HG03135 (cell line): ENCODE results near the gene RAB40A.
A peak's percentile ranks its signal among the peaks of the same experiment; 100 is the strongest.

Experiments
- ATAC-seq: cut with Tn5 transposase; IDR thresholded peaks from one replicate; pipeline ENCODE4 v1.9.1; 2021; ENCODE audit warnings: mild to moderate bottlenecking, moderate library complexity; ENCODE audit not compliant: unreplicated experiment

Gene RAB40A, protein sequence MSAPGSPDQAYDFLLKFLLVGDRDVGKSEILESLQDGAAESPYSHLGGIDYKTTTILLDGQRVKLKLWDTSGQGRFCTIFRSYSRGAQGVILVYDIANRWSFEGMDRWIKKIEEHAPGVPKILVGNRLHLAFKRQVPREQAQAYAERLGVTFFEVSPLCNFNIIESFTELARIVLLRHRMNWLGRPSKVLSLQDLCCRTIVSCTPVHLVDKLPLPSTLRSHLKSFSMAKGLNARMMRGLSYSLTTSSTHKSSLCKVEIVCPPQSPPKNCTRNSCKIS

DNA sequence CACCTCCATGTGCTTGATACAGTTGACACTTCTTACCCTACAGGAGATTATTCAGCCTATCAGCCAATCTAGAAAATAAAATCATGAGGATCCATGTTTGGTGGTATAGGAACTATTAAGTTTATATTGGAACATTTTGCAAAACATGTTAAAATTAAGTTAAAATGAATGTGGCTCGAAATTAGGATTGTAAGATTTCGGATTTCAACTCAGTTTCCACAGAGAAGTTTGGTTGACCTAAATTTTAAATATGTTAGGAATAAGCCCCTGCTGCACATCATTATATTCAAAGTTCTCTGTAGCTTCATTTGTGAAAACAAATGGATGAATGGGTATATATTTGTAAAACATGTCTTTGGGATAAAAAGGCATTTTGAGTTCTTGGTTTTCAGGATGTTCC lies at the start of gene RAB40A:
Gene RAB40A, minus strand, starts transcription at position 101 of the 400 bp plus-strand sequence. CDS start 18,733 bp downstream, outside the sequence.
- no peak for ATAC-seq

DNA sequence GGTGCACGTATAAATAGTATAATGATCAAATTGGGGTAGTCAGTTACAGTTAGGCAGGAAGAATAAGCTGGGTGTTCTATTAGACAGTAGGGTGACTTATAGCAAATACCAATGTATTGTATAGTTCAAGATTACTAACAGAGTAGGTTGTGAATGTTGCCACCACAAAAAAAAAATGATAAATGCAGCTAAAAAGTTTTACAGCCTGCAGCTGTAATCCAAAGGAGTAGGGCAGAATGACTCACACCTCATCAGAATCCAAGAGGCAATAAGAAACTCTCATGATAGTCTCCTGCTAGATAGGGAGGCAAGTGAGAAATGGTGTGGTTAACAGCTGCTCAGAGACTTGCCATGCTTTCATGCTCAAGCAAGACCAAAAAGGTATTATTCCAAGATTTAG lies 46.5 kb upstream of the RAB40A start:
- ATAC-seq: no peak

DNA sequence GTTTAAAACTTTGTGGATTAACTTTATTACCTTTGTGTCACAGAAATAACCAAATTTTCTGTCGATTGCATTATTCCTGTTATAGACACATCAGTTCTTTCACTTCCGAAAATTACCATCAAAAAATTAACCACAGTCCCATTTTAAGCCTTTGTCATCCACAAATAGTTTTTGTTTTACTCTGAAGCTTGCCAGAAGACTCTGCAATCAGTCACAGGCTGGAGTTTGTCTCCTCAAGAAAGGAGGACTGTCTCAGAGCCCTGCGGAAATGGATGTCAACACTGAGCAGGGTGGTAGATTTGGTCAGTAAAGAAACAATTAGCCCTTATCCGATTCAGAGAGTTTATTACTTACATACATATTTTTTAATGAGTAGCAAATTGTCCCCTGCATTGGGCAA lies 45.9 kb upstream of the RAB40A start:
- ATAC-seq: no peak

DNA sequence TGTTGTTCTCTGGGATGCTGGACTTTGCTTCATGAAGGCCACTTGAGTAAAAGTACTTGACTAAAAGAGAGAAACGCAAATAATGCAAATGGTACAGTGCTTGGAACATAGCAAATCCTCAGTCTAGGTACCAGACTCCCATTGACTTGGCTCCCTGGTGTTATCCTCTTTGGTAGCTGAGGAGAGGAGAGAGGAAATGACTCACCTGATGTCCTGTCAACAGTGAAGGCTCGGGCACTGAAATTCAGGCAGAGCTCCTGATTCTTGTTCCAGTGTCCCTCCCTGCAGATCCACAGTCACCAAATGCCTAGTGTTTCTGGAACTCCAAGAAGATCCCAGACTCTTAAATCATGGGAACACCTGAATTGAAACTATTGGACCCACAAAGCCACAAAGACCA lies 43.5 kb upstream of the RAB40A start:
- ATAC-seq: no peak

DNA sequence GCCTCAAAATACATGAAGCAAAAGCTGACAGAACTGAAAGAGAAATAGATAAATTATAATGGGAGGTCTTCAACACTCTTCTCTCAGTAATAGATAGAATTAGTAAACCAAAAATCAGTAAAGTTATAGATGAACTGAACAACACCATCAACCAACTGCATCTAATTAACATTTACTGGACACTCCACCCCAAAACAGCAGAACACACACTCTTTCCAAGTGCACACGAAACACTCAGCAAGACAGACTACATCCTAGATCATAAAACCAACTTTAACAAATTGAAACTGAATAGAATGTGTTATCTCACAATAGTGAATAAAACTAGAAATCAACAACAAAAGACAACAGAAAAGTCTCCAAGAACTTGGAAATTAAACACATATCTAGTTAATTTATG lies 41.0 kb upstream of the RAB40A start:
- ATAC-seq: no peak

DNA sequence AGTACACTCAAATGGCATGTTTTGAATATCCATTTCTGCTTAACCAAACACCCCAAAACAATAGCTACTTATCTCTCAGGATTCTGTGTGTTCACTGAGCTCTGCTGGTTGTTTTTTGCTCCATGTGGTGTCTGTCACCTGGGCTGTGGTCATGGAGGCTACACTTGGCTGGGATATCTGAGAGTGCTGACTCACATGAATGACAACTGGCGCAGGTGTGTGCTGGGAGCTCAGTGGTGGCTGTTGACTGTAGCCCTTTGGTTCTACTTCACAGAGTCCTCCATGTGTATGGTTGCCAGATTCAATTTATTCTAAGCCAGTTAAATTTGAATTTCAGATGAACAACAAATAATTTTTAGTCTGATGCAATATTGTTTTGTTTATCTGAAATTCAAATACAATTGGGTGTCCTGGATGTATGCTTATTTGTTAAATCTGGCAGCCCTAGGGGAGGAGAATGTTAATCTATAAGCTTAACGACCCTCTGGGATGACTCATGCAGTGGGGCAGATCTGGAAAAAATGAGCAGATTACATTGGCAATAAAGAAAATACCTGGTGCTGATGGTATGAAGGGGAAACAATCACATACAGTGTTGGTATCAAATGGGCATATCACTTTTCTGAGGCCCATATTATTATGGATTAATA lies 37.8 kb upstream of the RAB40A start:
- no peak for ATAC-seq

DNA sequence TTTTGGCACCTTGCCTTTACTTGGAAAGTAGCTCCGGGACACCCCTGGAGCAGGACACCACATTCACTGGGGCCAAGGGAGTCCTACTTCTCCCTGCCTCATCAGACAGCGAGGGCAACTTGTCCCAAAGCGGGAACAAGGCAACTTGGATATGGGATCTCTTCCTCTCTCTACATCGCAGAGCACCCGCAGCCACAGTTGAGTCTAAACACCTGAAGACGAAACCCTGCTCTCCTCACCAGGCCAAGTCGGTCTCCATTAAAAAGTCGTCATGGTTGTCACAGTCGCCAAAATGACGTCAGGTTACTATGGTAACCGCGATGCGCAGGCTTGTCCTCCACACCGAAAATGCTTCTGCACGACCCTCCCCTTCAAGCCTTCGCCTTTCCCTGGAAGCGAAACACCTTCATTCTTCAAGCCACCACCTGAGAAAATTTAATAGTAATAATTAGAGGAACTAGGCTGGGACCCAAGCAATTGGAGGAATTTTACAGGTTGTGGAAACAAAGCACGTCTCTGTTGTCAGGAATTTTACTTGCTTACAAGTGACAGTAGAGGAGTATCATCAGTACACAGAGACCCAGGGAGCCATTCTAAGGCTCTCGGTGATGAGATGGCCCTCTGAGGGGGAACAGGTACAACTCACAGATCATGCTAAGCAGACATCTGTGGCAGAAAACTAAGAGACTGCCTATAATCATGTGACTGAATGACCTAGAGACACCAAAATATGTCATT lies 35.6 kb upstream of the RAB40A start:
- peak; percentile 94 for ATAC-seq

DNA sequence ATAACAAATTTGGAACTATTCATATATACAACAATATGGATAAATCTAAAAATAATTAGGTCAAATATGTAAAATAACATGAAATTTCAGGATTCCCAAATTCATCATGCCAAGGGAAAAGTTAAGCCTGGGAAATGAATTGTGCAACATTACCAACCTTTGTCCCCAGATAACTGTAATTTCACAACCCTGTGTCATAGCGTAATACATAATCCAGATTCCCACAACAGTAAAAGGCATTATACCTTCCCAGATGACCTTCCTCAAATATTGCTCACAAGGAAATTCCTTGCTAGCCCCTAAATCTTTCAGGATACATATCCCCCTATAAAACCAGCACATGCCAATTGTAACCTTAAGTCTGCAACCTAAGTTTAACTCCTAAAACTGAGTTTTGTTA lies 32.9 kb upstream of the RAB40A start:
- no peak for ATAC-seq

DNA sequence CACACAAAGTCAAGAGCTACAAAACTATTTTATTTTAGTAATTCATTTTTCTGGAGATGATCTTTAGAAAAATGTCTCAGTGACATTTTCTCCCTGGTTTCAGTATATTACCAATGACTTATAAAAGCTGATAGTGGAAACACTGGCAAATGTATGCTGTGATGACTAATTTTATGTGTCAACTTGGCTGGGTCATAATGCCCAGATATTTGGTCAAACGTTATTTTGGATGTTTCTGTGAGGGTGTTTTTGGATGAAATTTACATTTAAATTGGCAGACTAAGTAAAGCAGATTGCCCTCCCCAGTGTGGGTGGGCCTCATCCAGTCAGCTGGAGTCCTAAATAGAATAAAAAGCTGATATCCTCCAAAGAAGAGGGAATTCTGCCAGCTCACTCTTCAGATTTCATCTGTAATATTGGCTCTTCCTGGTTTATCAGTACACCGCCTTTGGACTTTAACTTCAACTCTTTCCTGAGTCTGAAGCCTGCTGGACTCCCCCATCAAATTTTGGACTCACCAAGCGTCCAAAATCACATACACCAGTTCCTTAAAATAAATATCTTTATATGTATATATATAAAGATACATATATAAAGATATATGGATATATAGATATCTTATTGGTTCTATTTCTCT lies 31.2 kb upstream of the RAB40A start:
- no peak for ATAC-seq

DNA sequence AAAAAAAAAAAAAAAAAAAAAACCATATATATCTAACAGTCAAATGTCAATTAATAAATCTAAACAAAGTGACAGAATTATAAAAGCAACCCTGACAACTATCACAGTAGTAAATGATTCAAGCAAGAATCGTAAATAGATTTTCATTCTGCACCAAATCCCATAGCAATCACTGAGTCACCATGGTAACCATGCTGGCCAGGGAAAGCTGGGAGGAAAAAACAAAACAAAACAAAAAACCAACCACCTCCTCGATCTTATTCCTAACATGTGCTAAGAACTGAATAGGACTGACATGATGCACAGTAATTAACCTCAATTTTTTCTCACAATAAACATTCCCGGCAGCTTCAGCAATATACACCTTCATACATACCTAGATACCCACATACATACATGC lies 30.6 kb upstream of the RAB40A start:
- ATAC-seq: no peak

DNA sequence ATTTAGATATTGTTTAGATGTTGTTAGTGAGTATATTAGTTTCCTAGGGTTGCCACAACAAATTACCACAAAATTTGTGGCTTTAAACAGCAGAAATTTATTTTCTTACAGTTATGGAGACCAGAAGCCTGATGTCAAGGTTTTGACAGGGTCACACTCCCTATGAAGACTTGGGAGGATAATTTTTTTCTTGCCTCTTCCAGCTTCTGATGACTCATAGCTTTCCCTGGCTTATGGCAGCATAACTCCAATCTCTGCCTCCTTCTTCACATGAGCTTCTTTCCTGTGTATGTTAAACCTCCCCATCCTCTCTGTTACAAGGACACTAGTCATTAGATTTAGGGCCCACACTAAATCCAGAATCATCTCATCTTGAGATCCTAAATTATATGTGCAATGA lies 20.9 kb upstream of the RAB40A start:
- ATAC-seq: no peak

DNA sequence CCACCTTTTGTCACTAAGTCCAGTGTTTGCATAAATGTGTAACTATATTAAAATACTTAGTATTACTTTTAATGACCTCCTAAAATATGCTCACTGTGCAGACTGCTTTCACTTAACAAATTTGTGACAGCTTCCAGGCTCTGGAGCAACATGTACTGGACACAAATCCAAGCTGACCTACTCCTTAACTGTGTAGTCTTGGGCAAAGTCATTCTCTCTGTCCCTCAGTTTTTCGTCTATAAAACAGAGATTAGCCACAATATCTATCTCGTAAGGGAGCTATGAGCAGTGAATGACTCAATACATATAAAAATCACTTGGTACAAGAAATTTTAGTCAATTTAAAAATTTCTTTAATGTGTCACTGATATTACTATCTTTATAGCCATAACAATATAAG lies 20.4 kb upstream of the RAB40A start:
- no peak for ATAC-seq

DNA sequence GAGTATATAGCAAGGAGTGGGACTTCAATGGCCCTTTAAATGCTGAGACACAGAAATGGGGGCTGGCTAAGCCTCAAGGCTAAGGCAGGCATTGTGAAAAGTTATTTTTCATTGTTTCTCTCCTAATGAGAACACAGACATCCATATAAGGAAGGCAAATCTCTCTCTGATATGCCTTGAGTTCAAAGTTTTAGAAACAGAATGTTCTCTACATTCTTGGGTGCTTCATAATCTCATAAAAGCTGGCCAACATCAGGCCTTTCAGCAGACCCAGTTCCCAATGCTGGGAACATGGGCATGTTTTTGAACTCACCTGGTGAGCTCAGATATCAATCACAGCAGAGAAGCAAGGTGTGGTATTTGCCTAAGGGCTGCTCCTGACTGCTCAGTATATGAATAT lies 19.4 kb upstream of the RAB40A start:
- ATAC-seq: no peak

DNA sequence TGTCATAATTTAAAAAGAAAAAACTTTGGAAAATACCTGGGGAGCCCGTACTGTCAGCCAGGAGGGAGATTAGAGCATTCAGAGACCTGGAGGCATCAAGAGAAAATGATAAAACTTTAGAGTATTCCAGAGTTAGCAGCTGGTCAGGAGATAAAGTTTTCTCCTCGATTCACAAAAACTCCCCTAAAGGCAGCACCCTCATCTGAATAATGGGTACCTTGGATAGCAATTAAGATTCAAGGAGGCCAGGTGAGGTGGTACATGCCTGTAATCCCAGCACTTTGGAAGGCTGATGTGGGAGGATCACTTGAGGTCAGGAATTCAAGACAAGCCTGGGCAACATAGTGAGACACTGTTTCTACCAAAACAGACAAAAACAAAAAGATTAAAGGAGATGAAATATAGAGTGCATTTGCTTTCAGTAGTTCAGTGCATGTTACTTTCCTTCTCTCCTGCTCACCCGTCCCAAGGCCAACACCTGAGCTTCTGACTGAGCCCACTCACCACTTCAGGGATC lies 18.6 kb upstream of the RAB40A start:
- ATAC-seq: no peak

DNA sequence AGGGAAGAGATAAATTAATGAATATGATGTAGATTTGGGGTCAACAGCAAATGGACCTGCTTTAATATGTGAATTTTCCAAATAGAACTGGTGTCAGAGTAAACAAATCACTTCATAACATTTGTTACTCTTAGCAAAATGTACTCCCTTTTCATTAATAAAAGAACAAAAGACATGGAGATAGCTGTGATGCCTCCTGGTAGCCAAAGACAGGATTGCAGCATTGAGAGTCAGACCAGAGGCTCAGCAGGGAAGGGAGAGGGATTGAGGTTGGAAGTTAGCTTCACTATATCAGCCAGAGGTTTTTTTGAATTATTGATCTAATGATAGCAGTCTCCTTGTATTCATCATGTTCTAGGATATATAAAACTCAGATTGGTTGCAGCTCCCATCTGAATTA lies 17.4 kb upstream of the RAB40A start:
- no peak for ATAC-seq

DNA sequence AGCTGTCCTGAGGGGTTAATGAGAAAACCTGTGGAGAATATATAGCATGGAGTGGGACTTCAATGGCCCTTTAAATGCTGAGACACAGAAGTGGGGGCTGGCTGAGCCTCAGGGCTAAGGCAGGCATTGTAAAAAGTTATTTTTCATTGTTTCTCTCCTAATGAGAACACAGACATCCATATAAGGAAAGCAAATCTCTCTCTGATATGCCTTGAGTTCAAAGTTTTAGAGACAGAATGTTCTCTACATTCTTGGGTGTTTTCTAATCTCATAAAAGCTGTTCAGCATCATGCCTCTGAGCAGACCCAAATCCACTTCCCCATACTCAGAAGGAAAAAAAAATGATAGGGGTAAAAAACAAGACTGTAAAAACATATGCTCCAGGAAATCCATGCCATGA lies 16.8 kb upstream of the RAB40A start:
- ATAC-seq: no peak

DNA sequence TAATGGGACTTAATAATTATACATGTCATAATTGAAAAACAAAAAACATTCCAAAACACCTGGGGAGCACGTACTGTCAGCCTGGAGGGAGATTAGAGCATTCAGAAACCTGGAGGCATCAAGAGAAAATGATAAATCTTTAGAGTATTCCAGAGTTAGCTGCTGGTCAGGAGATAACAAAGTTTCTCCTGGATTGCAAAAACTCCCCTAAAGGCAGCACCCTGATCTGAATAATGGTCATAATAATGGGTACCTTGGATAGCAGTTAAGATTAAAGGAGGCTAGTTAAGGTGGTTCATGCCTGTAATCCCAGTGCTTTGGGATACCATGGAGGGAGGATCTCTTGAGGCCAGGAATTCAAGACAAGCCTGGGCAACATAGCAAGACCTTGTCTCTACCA lies 15.9 kb upstream of the RAB40A start:
- no peak for ATAC-seq

DNA sequence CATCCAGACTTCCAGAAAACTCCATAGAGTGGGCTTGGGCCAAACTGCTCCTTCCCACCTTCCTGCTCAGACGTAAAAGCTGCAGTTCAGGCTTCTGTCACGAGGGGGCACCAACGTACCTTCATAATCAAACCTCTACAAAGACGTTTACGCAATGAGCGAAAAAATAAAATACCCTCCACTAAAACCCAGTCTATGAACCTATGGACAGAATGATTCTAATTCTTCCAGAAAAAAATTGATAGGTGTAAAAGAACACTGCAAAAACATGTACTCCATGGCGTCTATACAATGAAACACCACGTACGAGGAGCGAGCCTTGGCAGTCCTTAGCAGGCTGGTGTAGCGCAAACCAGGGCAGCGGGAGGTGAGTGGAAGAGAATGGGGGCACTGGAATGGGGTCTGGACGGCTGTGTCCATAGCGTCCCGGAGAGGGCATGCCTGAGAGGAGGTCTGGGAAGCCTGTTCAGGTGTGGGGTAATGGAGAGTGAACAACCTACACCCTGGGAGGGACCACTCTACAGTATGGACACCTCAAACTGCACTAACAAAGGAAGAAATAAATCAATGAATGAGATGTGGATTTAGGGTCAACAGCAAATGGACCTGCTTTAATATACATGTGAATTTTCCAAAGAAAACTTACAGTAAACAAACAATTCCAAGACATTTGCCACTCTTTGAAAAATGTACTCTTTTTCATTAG lies 14.4 kb upstream of the RAB40A start:
- ATAC-seq: peak; percentile 51

DNA sequence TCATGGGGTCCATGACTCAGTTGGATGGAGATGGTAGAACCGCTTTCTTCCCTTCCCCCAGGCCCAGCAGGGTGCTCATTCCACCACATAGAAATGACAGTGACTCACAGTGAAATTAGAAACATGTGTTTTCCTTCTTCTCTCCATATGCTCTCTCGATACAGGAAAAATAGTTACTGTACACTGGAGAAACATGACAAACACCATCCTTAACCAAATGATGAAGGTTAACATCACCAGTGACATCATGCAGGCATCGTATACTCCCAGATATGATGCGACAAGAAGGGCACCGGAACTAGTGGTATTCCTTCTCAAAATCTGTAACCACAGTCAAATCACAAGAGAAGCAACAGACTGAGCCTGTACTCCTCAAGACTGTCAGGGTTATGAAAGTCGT lies 11.7 kb upstream of the RAB40A start:
- no peak for ATAC-seq

DNA sequence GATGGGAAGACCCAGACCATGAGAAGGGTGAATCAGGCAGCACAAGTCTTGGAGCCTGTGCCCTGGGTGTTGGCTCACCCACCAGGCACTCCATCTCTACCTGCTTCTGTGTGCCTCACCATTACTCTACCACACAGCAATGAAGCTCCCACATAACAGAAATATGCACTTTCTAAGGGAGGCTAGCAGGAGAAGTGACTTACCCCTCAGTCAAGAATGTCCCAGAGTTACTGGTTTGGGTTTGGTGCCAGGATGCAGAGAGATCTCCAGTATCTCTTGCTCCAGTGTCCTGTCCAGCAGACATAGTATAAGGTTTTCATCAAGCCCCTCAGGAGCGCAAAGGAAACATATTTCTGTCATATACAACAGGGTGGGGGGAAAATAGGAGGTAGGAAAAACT lies 11.3 kb upstream of the RAB40A start:
- no peak for ATAC-seq

DNA sequence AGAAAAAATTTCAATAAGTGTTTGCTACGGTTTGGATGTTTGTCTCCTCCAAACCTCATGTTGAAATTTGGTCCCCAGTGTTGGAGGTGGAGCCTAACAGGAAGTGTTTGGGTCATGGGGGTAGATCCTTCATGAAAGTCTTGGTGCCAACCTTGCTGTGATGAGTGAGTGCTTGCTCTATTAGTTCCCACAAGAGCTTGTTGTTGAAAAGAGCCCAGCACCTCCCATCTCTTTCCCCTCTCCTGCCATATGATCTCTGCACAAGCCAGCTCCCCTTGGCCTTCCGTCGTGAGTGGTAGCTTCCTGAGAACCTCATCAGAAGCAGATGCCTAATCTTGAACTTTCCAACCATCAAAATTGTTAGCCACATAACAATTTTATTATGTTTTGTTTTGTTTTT lies 10.3 kb upstream of the RAB40A start:
- ATAC-seq: no peak
